CD14-positive monocyte (primary cell): Measurements from ENCODE around the gene ACKR1. TPM values are rescaled to one million over a fixed set of nuclear protein-coding genes. Genes with fewer than 3 reads are reported as not detected.

Experiments
- DNase-seq, 3 donors: peaks; one replicate each; pipeline ENCODE4 v3.0.0-alpha.2; 2011 to 2022
- H2AFZ ChIP-seq: 2 replicates; pipeline ENCODE4 v1.6.0; 2012; ENCODE audit warnings: mild to moderate bottlenecking, low read depth, low read length, inconsistent platforms; ENCODE audit not compliant: insufficient read depth, poor library complexity, severe bottlenecking
- H3K27ac ChIP-seq, 2 donors: 1 replicate in 1 of 2; 2 replicates in 1 of 2; pipeline ENCODE4 v1.5.1; 2012 to 2013; ENCODE audit warnings: low read length in 2 of 2, control low read depth in 1 of 2, inconsistent platforms in 1 of 2, low read depth in 1 of 2, mild to moderate bottlenecking in 1 of 2
- H3K27me3 ChIP-seq, 2 donors: one replicate each; pipeline versions ENCODE4 v1.6.0 to v1.6.1; 2011 to 2013; ENCODE audit warnings: low read length in 2 of 2; ENCODE audit not compliant: control insufficient read depth in 2 of 2, insufficient read depth in 2 of 2
- H3K36me3 ChIP-seq, 2 donors: replicated peaks in 1 of 2; 1 replicate in 1 of 2; 2 replicates in 1 of 2; pipeline versions ENCODE4 v1.5.1 to v1.6.1; 2012 to 2013; ENCODE audit warnings: low read length in 2 of 2, control low read depth in 1 of 2, inconsistent platforms in 1 of 2, mild to moderate bottlenecking in 1 of 2; ENCODE audit not compliant: insufficient read depth in 2 of 2, control insufficient read depth in 1 of 2
- H3K4me1 ChIP-seq, 2 donors: 1 replicate in 1 of 2; 2 replicates in 1 of 2; pipeline versions ENCODE4 v1.5.1 to v1.6.1; 2012 to 2013; ENCODE audit warnings: low read length in 2 of 2, control low read depth in 1 of 2, inconsistent platforms in 1 of 2, mild to moderate bottlenecking in 1 of 2, moderate library complexity in 1 of 2; ENCODE audit not compliant: insufficient read depth in 2 of 2, control insufficient read depth in 1 of 2
- H3K4me2 ChIP-seq: replicated peaks from 2 replicates; pipeline ENCODE3; 2012; ENCODE audit warnings: low read length, moderate library complexity, mild to moderate bottlenecking; ENCODE audit not compliant: poor library complexity, severe bottlenecking; ENCODE audit errors: extremely low read depth
- H3K4me3 ChIP-seq, 3 experiments: fragments of 200-600 bp in 1 of 3; sonication (generic) in 1 of 3; replicated peaks in 1 of 3; 1 replicate in 2 of 3; 2 replicates in 1 of 3; pipeline ENCODE4 v1.5.1; 2011 to 2013; ENCODE audit warnings: low read length in 3 of 3, mild to moderate bottlenecking in 3 of 3, control low read depth in 2 of 3, low read depth in 2 of 3, inconsistent platforms in 1 of 3, moderate library complexity in 1 of 3
- H3K79me2 ChIP-seq: 2 replicates; pipeline ENCODE4 v1.6.0; 2012; ENCODE audit warnings: mild to moderate bottlenecking, control low read depth, inconsistent platforms, low read length, moderate library complexity; ENCODE audit not compliant: insufficient read depth
- H3K9ac ChIP-seq: 2 replicates; pipeline ENCODE4 v1.6.0; 2017; ENCODE audit warnings: low read length, mild to moderate bottlenecking; ENCODE audit not compliant: insufficient read depth, poor library complexity, severe bottlenecking
- H3K9me3 ChIP-seq, 2 donors: replicated peaks in 1 of 2; 1 replicate in 1 of 2; 2 replicates in 1 of 2; pipeline versions ENCODE4 v1.5.1 to v1.6.1; 2012 to 2013; ENCODE audit warnings: low read length in 2 of 2, control low read depth in 1 of 2; ENCODE audit not compliant: control insufficient read depth in 1 of 2, insufficient read depth in 1 of 2
- H4K20me1 ChIP-seq: 2 replicates; pipeline ENCODE4 v1.6.0; 2012; ENCODE audit warnings: mild to moderate bottlenecking, low read length, control low read depth, moderate library complexity; ENCODE audit not compliant: insufficient read depth
- H3K27ac Mint-ChIP-seq, 7 donors: one replicate each; pipeline ENCODE4 v1.8.0; 2020; ENCODE audit warnings: mild to moderate bottlenecking in 7 of 7, mixed read lengths in 7 of 7, moderate library complexity in 6 of 7, inconsistent platforms in 2 of 7
- H3K27me3 Mint-ChIP-seq, 3 donors: one replicate each; pipeline ENCODE4 v1.8.0; 2021 to 2022; ENCODE audit warnings: low read depth in 3 of 3, mild to moderate bottlenecking in 3 of 3, mixed read lengths in 3 of 3, moderate library complexity in 3 of 3, inconsistent platforms in 1 of 3
- H3K36me3 Mint-ChIP-seq, 2 donors: one replicate each; pipeline ENCODE4 v1.8.0; 2020; ENCODE audit warnings: mixed read lengths in 2 of 2, inconsistent platforms in 1 of 2, mild to moderate bottlenecking in 1 of 2
- H3K4me1 Mint-ChIP-seq: one replicate; pipeline ENCODE4 v1.8.0; 2020; ENCODE audit warnings: mild to moderate bottlenecking, mixed read lengths
- H3K4me3 Mint-ChIP-seq, 2 donors: one replicate each; pipeline ENCODE4 v1.8.0; 2020; ENCODE audit warnings: mild to moderate bottlenecking in 2 of 2, mixed read lengths in 2 of 2, moderate library complexity in 1 of 2
- H3K9me3 Mint-ChIP-seq, 7 donors: one replicate each; pipeline ENCODE4 v1.8.0; 2020 to 2022; ENCODE audit warnings: mixed read lengths in 7 of 7, mild to moderate bottlenecking in 6 of 7, moderate library complexity in 6 of 7, inconsistent platforms in 2 of 7
- CTCF ChIP-seq: fragments of 200-600 bp; IDR thresholded peaks from one replicate; pipeline ENCODE4 v1.8.0; 2022; ENCODE audit warnings: antibody characterized with exemption, mild to moderate bottlenecking
- WGBS: methylation state at CpG from one replicate; pipeline ENCODE4 v1.1.5; 2013; ENCODE audit warnings: missing lambda C conversion rate; ENCODE audit not compliant: insufficient coverage; 5-methylcytosine and 5-hydroxymethylcytosine counted together
- intact Hi-C, 2 donors: fragments of 100-400 bp; cut with micrococcal nuclease; formaldehyde crosslinking; loops; one replicate each; pipeline versions ENCODE4 v1.15.0 to v1.15.1; 2023
- polyA plus RNA-seq, 3 donors: library from polyadenylated mRNA; depleted of rRNA in 1 of 3; unstranded in 2 of 3; stranded (reverse) in 1 of 3; fragments of 300-500 nt in 2 of 3; fragments of >200 nt in 1 of 3; fragmentation: Illumina TruSeq in 2 of 3; gene quantifications; 1 replicate in 2 of 3; 2 replicates in 1 of 3; pipeline ENCODE4 v1.2.3, GENCODE V29; 2012 to 2021

The ACKR1 gene
- polyA plus RNA-seq, 3 donors: 0.14 TPM; not detected in 2

GRCh38 chr1:159229260-159229885 lies 24.7 kb downstream of the ACKR1 start:
- intact Hi-C loops: no loop called here
- Mint-ChIP-seq H3K27me3 (peaks cover 0 to 5% (median 1%) of the 10 kb centered on the region in 3 donors), H3K9me3 (peaks cover 0 to 3% (median 2%) of the 10 kb centered on the region in 7 donors), H3K36me3 (peaks cover 0 to 3% of the 10 kb centered on the region in 2 donors), H3K27ac (peak overlapping the region in 1 of 7 donors; percentile 14), H3K4me1 (no peaks in the 10 kb centered on the region), H3K4me3 (no peak overlapping the region)
- DNase-seq: no peak
- no peaks in the 10 kb centered on the region for H3K27me3 ChIP-seq
- H3K4me1 ChIP-seq: no peaks in the 10 kb centered on the region
- H3K9ac ChIP-seq: no peak overlapping the region
- no peak overlapping the region for H2AFZ ChIP-seq
- no peak overlapping the region for H3K27ac ChIP-seq
- no peaks in the 10 kb centered on the region for H3K9me3 ChIP-seq
- no peaks in the 10 kb centered on the region for H3K79me2 ChIP-seq
- WGBS: 96% methylated on average over 7 of the region's 8 CpGs
- no peak overlapping the region for H3K4me3 ChIP-seq
- TF ChIP-seq CTCF: no peak
- H4K20me1 ChIP-seq: no peaks in the 10 kb centered on the region
- H3K36me3 ChIP-seq: no peaks in the 10 kb centered on the region
- H3K4me2 ChIP-seq: no peak overlapping the region

GRCh38 chr1:159229896-159230295 lies 25.2 kb downstream of the ACKR1 start:
- Histone ChIP-seq H3K27me3 (no peaks in the 10 kb centered on the region), H3K36me3 (no peaks in the 10 kb centered on the region), H2AFZ (no peak overlapping the region), H3K4me2 (no peak overlapping the region), H3K4me1 (no peaks in the 10 kb centered on the region), H4K20me1 (no peaks in the 10 kb centered on the region), H3K27ac (no peak overlapping the region), H3K9me3 (no peaks in the 10 kb centered on the region), H3K9ac (no peak overlapping the region), H3K4me3 (no peak overlapping the region), H3K79me2 (no peaks in the 10 kb centered on the region)
- no peaks in the 10 kb centered on the region for H3K4me1 Mint-ChIP-seq
- TF ChIP-seq CTCF: no peak
- no peak overlapping the region for H3K4me3 Mint-ChIP-seq
- no peak for DNase-seq
- intact Hi-C loops: no loop called here
- H3K36me3 Mint-ChIP-seq: peaks cover 0 to 3% of the 10 kb centered on the region in 2 donors
- H3K9me3 Mint-ChIP-seq: peaks cover 0 to 5% (median 2%) of the 10 kb centered on the region in 7 donors
- no CpG with 5 or more reads among the region's 1 CpG for WGBS
- H3K27me3 Mint-ChIP-seq: peaks cover 0 to 5% (median 0%) of the 10 kb centered on the region in 3 donors
- H3K27ac Mint-ChIP-seq: no peak overlapping the region
